ENCODE results near the gene DAPK2.
A peak's percentile ranks its signal among the peaks of the same experiment; 100 is the strongest.
"Not testable (repeated sequence)": the region's sequence is repeated elsewhere in the genome, so short reads cannot be mapped to it uniquely, and the experiment has no call there.

The DAPK2 gene

GRCh38 chr15:63911160-63911559 lies 135.1 kb downstream of the DAPK2 start:
- DNase-seq: no peak

- DNase-seq: no peak
Observed at GRCh38 chr15:63909819-63910437, 136.4 kb downstream of the DAPK2 start.

GRCh38 chr15:63908991-63909390 lies 137.3 kb downstream of the DAPK2 start:
- no peak for DNase-seq

GRCh38 chr15:63908281-63908680 lies 138.0 kb downstream of the DAPK2 start:
- DNase-seq: no peak

- no peak for DNase-seq
Observed at GRCh38 chr15:63907521-63907920, 138.8 kb downstream of the DAPK2 start.

- no peak for DNase-seq
Observed at GRCh38 chr15:63906266-63906584, 140.1 kb downstream of the DAPK2 start.

- DNase-seq: peak; percentile 86 to 91
Observed at GRCh38 chr15:63905558-63906265, 140.6 kb downstream of the DAPK2 start.

- no peak for DNase-seq
Observed at GRCh38 chr15:63905131-63905530, 141.2 kb downstream of the DAPK2 start.

- DNase-seq: no peak
Observed at GRCh38 chr15:63904042-63904441, 142.2 kb downstream of the DAPK2 start.

- DNase-seq: no peak
Observed at GRCh38 chr15:63902671-63903035, 143.6 kb downstream of the DAPK2 start.

GRCh38 chr15:63901912-63902670 lies 144.2 kb downstream of the DAPK2 start:
- no peak for DNase-seq

GRCh38 chr15:63900306-63900705 lies 146.0 kb downstream of the DAPK2 start:
- no peak for DNase-seq

- not testable (repeated sequence) for DNase-seq
Observed at GRCh38 chr15:63899606-63900005, 146.7 kb downstream of the DAPK2 start.

- peak; percentile 55 to 73 for DNase-seq
Observed at GRCh38 chr15:63899193-63899592, 147.1 kb downstream of the DAPK2 start.

- DNase-seq: peak; percentile 17 to 52
Observed at GRCh38 chr15:63896336-63897115, 149.8 kb downstream of the DAPK2 start.

- no peak for DNase-seq
Observed at GRCh38 chr15:63895787-63896218, 150.5 kb downstream of the DAPK2 start.

GRCh38 chr15:63895194-63895593 lies 151.1 kb downstream of the DAPK2 start:
- DNase-seq: no peak

GRCh38 chr15:63894662-63894949 lies 151.7 kb downstream of the DAPK2 start:
- DNase-seq: no peak

GRCh38 chr15:63893866-63894661 lies 152.2 kb downstream of the DAPK2 start:
- DNase-seq: no peak

GRCh38 chr15:63892794-63893441 lies 153.4 kb downstream of the DAPK2 start:
- peak; percentile 100 for DNase-seq

- peak in 1 of 2 experiments; percentile 18 for DNase-seq
Observed at GRCh38 chr15:63891768-63892133, 154.5 kb downstream of the DAPK2 start.
